Stimulated activated CD4-positive, alpha-beta T cell treated with anti-CD3 and anti-CD28 coated beads, Interleukin-12 subunit alpha, Interleukin-12 subunit beta, amount 100 ng/mL, for 4 hours (primary cell): ENCODE results near the gene GPC6.

Source experiments
- DNase-seq: peaks from one replicate; pipeline ENCODE4 v3.0.0-alpha.2; 2020

The GPC6 gene

GRCh38 chr13:93386116-93386515 is 159.5 kb downstream of the GPC6 start:
- no peak for DNase-seq

- DNase-seq: no peak
These were observed 162.1 kb downstream of the GPC6 start for GRCh38 chr13:93388701-93389100.

GRCh38 chr13:93397619-93398018 is 171.0 kb downstream of the GPC6 start:
- DNase-seq: no peak

DNA sequence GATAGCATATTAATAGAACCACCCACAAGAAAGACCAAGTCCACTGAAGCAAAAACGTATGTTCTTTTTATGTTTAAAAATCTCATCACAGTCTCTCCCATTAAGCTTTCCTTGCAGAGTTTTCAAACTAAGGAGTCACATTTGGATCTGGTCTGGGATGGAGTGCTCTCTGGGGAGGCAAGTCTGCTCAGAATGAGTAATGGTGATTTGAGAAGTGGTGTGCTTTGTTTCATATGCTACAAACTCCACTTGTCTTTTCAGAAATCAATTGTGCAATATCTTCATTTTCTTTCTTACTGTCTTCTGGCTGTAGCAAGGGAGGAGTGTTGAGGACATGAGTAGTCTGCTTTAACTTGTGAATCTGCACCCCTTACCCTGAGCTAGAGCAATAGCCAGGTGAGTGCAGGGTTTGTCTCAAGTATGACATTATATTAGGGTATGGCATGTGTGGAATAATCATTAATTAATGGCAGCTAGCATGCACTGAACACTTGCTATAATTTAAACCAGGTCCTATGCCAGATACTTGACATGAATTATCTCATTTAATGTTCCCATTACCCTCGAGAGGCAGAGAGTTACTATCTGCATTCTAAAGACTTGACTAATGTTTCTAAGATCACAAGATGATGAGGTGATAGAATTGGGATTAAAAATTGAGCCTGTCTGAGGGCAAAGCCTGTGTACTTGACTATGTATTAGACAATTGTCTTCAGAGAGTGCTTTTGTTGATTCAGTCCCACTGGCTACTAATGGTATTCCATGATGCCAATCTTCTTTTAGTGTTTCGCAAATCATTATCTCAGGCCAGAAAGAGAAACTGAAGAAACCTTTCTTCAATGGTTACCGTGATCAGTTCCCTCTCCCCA is 171.8 kb downstream of the GPC6 start:
- DNase-seq: no peak

DNA sequence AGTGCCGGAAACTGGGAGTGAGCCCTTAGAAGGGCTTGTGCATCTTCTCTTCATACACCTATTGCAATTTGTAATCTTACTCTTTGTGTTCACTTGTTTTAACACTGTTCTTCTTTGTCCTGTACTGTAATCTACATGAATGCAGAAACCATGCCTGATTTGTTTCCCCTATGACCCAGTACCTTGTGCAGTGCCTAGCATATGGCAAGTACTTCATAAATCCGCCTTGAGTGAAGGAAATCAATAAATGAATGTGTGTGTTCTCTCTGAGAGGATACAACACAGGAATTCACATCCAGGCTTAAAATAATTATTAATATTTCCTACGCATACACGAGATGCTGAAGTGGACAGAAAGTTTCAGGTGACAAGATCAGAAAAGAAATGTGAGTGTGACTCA is 172.6 kb downstream of the GPC6 start:
- no peak for DNase-seq

- no peak for DNase-seq
These were observed 179.5 kb downstream of the GPC6 start for GRCh38 chr13:93406136-93406535.

- no peak for DNase-seq
These were observed 180.9 kb downstream of the GPC6 start for GRCh38 chr13:93407551-93407950.

DNA sequence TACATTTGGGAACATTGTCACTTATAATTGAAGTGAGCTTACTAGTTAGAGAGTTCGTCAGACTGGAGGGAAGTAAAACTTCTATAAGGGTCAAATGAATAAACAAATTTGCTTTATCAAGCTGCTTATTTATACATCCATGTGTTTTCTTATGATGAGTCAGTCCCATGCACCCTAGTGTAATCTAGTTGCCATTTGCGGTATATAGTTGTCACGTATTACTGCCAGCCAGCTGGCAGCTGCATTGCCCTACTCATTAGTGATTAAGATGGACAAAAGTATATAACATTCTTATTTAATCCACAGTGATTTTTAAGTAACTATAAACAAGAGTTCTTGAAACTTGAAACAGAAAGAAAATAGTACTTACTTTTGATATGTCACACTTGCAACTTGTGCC is 182.4 kb downstream of the GPC6 start:
- no peak for DNase-seq

GRCh38 chr13:93409816-93410215 is 183.2 kb downstream of the GPC6 start:
- DNase-seq: no peak

DNA sequence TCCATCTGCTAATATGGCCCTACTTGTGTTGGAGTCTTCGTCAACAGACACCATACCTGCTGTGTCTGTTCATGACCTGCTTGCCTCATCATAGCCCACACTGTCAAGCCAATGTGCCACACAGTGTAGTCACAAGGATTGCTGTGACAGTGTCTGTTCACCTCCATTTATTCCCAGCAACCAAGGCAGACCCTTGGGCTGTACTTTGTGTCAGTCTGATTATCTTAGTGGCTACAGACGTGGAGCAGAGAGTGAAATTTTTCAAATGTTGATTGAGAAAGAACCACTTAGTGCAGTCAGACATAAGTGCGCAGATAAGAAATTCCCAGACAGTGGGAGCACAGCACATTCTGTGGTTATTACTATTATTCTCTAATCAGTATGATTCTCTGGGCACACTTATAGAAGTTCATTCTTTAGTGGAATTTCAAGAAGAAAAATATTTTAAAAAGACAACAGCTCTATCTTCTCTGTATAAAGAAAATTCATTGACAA is 184.6 kb downstream of the GPC6 start:
- no peak for DNase-seq

GRCh38 chr13:93412676-93413075 is 186.1 kb downstream of the GPC6 start:
- no peak for DNase-seq

GRCh38 chr13:93413972-93414717 is 187.5 kb downstream of the GPC6 start:
- DNase-seq: no peak

DNA sequence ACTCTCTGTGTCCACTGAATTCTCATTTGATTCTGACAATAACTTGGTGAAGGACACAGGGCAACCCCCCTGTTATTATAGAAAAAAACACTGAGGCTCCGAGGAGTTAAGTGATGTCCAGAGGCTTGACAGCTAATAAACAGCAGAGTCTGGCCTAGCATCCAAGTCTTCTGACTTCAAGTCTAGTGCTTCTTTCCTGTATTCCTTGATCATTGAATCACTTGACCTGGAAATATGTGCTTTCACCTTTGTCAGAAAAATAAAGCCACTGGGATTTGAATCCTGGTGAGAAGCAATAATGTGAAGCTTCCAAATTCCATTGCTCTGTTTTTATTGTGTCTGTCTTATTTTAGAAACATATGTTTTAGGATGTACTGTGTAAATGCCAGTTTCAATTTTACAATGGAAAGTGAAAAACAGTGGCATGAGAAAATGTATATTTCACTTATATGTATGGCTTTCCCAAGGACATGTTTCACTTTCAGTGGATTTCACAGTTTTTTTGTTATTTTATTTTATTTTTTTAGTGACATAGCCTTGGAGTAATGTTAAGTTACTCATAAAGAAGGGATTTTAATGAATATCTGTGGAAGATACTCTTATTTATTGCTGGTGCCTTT is 190.2 kb downstream of the GPC6 start:
- no peak for DNase-seq

DNA sequence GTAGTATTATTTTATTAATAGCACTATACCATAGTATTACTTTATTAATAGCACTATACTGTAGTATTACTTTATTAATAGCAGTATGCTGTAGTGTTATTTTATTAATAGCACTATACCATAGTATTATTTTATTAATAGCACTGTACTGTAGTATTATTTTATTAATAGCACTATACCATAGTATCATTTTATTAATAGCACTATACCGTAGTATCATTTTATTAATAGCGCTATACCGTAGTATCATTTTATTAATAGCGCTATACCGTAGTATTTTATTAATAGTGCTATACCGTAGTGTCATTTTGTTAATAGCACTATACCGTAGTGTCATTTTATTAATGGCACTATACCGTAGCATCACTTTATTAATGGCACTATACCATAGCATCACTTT is 191.8 kb downstream of the GPC6 start:
- DNase-seq: no peak

DNA sequence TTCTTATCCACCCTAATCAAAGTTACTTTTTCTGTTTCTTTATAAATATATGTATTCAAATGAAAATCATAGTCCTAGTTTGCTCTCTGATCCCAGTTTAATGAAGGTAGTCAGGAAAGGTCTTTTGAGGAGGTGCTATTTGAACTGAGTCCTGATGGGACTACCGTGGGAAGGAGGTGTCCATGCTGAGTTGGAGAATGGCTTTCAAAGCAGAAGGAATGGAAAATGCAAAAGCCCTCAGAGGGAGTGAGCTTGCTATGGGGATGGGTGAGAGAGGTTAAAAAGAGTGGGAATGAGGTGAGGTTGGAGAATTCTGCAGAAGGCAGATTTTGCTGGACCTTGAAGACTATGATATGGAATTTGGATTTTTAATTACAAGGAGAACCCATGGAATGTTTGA is 193.6 kb downstream of the GPC6 start:
- no peak for DNase-seq

DNA sequence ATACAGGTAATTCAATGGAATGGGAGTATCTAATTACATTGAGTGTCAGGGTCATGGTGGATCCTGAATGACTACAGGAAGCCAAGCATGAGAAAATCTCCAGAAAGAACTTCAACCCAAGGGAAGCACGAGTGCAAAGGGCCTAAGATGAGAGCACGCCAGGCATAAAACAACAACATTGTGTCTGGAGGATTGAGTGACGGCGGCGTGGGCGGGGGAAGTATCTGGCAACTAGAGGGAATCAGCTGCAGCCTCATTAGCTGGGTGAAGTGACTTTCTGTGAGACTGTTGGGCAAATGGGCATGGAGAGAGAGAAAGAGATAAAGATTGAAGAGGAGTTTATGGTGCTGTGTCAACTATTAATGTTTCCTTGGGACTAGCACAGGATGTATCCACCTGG is 194.3 kb downstream of the GPC6 start:
- DNase-seq: no peak

DNA sequence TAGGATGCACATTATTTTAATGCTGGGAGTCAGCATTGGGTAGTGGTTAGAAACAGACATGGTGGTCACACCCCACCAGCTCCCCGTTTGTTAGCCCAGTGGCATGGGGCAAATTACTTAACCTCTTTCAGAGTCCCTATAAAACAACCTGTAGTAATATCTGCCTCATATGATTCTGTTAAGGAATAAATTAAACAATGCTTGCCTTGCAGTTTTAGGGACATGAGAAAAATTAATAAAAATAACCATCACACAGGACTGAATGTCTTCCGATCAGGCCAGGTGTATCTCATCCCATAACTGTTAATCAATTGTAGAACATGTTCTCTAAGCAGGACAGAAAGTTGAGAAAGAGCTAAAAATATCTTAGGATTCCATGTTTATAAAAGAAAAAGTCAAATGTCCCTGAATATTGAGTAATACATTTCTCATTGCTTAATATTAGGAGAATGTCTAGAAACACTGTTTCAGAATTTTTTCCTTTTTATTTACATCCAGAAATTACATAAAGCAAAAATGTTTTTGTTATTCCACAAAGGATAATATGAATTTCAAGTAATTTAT is 196.5 kb downstream of the GPC6 start:
- no peak for DNase-seq

GRCh38 chr13:93425411-93425810 is 198.8 kb downstream of the GPC6 start:
- DNase-seq: no peak

- DNase-seq: no peak
These were observed 203.8 kb downstream of the GPC6 start for GRCh38 chr13:93430381-93430780.

DNA sequence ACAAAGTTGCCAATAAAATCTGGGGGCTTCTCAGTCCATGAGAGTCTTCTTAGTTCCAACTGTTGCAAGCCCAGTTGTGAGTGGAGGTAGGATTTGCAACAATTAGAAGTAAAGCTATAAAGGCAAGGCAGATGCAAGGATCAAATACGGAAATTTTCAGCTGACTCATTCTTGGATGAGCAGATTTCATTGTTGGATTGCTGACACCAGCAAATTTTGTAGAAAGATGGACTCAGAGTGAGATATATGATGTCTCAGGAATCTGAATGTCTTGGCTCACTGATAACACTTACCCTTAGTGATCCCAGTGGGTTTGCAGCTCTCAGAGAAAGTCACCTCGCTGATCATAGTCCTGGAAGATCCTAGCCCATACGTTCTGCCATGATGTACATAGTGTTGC is 209.0 kb downstream of the GPC6 start:
- no peak for DNase-seq

DNA sequence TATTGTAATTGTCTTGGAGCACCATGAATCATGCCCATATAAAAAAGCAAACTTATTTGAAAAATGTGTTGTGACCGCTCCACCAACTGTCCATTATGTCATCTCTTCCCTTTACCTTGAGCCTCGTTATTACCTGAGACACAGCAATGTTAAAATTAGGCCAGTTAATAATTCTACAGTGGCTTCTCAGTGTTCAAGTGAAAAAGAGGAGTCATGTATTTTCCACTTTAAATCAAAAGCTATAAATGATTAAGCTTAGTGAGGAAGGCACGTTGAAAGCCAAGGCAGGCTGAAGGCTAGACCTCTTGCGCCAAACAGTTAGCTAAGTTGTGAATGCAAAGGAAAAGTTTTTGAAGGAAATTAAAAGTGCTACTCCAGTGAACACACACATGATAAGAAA is 210.5 kb downstream of the GPC6 start:
- no peak for DNase-seq

- no peak for DNase-seq
These were observed 219.6 kb downstream of the GPC6 start for GRCh38 chr13:93446238-93446637.

DNA sequence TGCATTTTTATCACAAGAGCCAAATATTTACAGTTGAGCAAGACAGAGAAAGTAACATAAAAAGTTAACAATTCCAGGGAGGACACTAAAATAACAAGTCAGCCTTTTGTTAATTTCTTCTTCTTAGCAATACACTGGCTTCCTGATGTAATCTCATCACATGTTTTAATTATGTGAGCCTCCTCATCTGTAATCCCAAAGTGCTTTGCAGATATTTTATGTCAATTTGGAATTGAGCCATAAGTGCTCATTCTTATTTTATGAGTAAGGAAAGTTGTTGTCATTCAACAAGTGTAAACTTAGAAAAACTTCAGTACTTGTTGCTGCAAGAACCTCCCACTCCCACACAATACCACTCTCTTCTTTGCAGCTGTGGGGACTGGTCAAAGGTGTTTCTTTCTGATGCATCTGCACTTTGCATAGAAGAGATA is 223.6 kb downstream of the GPC6 start:
- DNase-seq: no peak
